ENCODE results near the gene CD274.
"Not testable (repeated sequence)": the region's sequence is repeated elsewhere in the genome, so short reads cannot be mapped to it uniquely, and the experiment has no call there.

Gene CD274

GRCh38 chr9:5450359-5451091, at the start of gene CD274:
Gene CD274, plus strand, starts transcription at chr9:5450542. Its CDS starts 5,572 bp downstream, at chr9:5456114.
- peak; percentile 88 for DNase-seq

- DNase-seq: no peak
Observed at GRCh38 chr9:5402217-5402616, 48.1 kb upstream of the CD274 start.

- DNase-seq: no peak
Observed at GRCh38 chr9:5408596-5408995, 41.7 kb upstream of the CD274 start.

DNA sequence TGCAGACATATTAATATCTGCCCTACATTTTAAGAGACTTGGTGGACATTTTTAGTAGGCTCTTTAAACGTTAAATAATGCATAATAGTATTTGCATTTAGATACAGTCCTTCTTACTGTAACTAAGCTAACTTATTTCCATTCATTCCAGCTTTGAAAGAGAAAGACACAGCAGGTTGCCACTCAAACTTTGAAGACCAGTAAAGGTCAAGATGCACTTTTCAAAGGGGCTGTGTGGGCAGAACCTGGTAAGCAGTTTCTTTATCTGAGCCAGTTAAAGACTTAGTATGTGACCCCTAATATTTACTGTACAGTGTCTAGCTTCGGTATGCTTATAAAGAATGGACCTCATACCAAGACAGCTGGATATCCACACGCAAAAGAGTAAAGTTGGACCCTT, 33.4 kb upstream of the CD274 start:
- DNase-seq: no peak

- DNase-seq: no peak
Observed at GRCh38 chr9:5418481-5418880, 31.9 kb upstream of the CD274 start.

DNA sequence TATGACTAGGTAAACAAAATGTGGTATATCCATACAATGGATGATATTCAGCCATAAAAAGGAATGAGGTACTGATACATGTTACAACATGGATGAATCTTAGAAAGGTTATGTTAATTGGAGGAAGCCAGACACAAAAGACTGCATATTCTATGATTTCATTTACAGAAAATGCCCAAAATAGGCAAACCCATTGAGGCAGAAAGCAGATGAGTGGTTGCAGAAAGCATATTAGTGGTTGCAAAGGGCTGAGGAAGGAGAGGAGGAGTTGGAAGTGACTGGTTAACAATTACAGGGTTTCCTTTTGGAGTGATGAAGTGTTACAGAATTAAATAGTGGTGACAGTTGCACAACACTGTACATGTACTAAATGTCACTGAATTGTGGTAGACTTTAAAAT, 30.4 kb upstream of the CD274 start:
- no peak for DNase-seq

GRCh38 chr9:5421163-5421562, 29.2 kb upstream of the CD274 start:
- no peak for DNase-seq

DNA sequence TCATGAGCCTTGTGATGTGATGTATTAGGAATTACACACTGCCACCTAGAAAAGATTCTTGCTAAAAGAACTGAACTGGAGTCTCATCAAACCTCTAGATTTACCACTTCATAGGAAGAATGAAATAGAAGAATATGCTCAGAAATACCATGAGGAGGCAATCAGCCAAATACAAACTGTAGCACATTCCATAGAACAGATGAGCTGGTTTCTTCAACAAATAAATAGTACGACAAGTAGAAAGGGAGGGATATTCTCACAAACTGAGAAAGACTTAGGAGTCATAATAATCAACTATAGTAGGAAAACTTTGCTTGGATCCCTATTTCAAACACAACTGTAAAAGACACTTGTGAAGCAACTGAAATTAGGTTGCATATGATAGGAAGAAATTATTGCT, 28.1 kb upstream of the CD274 start:
- DNase-seq: no peak

GRCh38 chr9:5425006-5425628, 25.2 kb upstream of the CD274 start:
- DNase-seq: peak; percentile 2

DNA sequence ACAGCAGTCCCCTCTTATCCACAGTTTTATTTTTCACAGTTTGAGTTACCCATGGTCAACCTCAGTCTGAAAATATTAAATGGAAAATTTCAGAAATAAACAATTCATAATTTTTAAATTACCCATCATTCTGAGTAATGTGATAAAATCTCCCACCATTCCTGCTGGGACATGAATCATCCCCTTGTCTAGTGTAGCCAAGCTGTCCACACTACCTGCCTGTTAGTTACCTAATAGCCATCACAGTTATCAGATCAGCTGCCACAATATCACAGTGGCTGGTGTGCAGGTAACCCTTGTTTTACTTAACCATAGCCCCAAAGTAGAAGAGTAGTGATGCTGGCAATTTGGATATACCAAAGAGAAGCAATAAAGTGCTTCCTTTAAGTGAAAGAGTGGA, 23.3 kb upstream of the CD274 start:
- DNase-seq: no peak

DNA sequence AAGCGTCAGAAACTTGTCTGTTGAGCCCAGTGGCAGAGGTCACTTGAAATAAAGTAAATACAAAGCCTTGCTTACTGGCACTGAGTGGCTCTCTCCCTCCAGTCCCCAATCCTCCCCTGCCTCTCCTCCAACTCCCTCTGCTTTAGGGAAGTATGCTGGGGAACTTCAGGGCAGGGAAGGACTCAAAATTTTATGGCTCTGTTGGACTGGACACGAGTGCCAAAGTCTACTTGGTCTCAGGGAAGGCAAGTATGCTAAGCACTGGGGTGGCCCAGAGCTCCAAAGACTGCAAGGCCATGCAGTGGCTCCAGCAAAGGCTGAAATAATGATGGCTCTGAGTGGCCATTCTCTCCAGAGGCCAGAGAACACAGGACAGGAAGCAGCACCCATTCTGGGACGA, 22.2 kb upstream of the CD274 start:
- DNase-seq: no peak

GRCh38 chr9:5428794-5429528, 21.4 kb upstream of the CD274 start:
- no peak for DNase-seq

DNA sequence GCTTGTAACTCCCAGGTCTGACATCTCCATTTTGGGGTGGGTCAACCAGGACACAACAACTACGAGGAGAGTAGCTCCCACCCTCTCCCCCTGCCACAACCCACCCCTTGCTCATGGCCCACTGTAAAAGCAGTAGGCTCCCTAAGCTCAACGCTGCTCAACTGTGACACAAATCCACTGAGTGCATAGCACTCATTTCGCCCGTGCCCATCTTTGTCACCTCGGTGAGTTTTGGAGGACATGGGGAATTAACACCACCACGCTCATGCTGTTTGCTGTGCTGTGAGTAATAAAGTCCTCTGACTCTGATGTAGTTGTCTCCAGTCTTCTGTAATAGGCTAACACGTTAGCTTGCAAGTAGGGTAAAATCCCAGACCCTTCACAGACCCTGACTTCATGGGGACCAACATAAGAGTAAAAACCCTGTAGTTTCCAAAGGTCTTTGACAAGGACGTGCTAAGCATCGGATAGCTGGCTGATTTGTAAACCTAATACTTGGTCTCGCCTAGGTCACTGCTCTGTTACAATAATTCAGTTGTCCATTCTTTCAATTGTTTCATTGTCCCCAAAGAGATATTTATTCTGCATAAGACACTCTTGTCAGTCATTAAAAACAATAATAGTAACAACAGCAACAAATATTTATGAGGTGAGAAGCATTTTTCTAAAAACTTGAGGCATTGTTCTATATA, 20.3 kb upstream of the CD274 start:
- DNase-seq: no peak

DNA sequence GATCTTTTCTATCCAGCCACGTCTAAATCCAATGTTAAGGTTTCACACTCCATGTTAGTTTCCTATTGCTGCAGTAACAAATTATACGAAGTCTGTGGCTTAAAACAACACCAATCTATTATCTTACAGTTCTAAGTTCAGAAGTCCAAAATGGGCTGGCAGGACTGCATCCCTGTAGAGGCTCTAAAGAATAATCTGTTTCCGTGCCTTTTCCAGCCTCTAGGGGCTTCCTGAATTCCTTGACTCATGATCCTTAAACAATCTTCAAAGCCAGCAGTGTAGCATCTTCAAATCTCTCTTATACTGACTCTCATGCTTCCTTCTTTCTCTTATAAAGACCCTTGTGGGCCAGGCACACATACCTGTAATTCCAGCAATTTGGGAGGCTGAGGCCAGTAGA, 19.4 kb upstream of the CD274 start:
- no peak for DNase-seq

- not testable (repeated sequence) for DNase-seq
Observed at GRCh38 chr9:5432890-5433289, 17.5 kb upstream of the CD274 start.

GRCh38 chr9:5433328-5433727, 17.0 kb upstream of the CD274 start:
- DNase-seq: not testable (repeated sequence)

- DNase-seq: not testable (repeated sequence)
Observed at GRCh38 chr9:5433841-5434810, 16.2 kb upstream of the CD274 start.

- no peak for DNase-seq
Observed at GRCh38 chr9:5435912-5436311, 14.4 kb upstream of the CD274 start.

GRCh38 chr9:5436441-5436840, 13.9 kb upstream of the CD274 start:
- DNase-seq: no peak

DNA sequence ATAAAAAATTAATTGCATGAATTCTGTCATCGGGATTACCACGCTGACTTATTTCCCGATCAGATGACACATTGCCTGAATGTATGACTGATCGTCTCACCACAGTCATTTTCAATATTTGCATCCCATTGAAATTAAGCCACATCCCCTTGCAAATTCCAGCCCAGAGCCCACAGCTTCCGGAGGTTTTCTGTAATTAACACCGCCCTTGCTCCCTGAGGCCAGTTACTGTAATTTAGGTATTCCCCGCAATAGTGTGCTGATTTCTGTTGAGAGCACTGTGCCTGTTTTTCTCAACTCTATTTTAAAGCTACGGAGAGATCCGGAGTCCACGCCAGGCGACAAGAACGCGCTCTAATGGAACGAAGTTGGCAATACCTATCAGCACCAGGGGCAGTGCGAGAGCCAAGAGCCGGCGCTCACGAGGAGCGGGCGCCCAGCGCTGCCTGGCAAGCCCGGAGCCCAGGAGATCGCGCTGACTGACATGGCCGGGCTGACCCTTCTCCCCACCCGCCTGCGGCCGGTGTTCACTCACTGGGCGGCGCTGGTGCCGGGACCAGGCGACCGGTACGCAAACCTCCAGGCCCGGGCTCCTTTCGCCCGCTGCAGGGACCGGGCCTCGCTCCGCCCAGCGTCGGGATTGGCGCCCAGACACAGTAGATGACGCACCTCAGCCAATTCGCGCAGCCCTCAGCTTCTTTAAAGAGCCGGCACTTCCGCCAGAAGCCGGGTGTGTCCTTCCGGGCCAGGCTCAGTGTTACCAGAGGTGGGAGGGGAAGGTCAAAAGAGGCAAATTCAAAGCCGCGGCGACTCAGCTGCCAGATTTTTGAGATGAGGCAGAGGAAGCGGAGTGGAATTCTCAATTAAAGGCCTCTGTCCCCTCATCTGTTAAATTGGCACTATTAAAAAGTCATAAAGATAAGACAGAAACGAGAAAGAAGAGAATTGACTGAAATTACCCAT, 12.8 kb upstream of the CD274 start, which contains the start of gene PLGRKT:
PLGRKT (minus strand) TSS at position 672 of the 963 bp plus-strand sequence. CDS start 5,948 bp downstream, outside the sequence.
- DNase-seq: peak; percentile 97

All from eye (tissue), 1 donor.